Ammon's horn (tissue), 1 donor: Measurements from ENCODE around the gene SLC3A2.
"Not testable (repeated sequence)": the region's sequence is repeated elsewhere in the genome, so short reads cannot be mapped to it uniquely, and the experiment has no call there.

Source experiments
- DNase-seq: peaks from one replicate; pipeline ENCODE4 v3.0.0-alpha.2; 2016; ENCODE audit warnings: low spot score

SLC3A2 gene

GRCh38 chr11:62931499-62932278 is 51.0 kb downstream of the SLC3A2 start:
- peak; percentile 67 for DNase-seq

- no peak for DNase-seq
Measured at GRCh38 chr11:62933285-62933684, 52.6 kb downstream of the SLC3A2 start.

- DNase-seq = no peak
Measured at GRCh38 chr11:62933750-62934495, 53.2 kb downstream of the SLC3A2 start.

GRCh38 chr11:62934496-62934785 is 53.7 kb downstream of the SLC3A2 start:
- no peak for DNase-seq

- not testable (repeated sequence) for DNase-seq
Measured at GRCh38 chr11:62937528-62937927, 56.8 kb downstream of the SLC3A2 start.
